DMS114 treated with DMSO at 0.1 percent for 48 hours (cell line): ENCODE data around the gene ESRP2.

Experiments
- DNase-seq: peaks from one replicate; lab custom pipeline; 2025; ENCODE audit not compliant: unreplicated experiment; lab: John Stamatoyannopoulos, UW

Gene ESRP2

GRCh38 chr16:68223072-68223471 lies 12.9 kb downstream of the ESRP2 start:
- DNase-seq: no peak

GRCh38 chr16:68219725-68220351 lies 16.1 kb downstream of the ESRP2 start:
- no peak for DNase-seq

- no peak for DNase-seq
These were observed 18.4 kb downstream of the ESRP2 start for GRCh38 chr16:68217506-68217905.

GRCh38 chr16:68216240-68216639 lies 19.7 kb downstream of the ESRP2 start:
- no peak for DNase-seq

- DNase-seq: no peak
These were observed 20.6 kb downstream of the ESRP2 start for GRCh38 chr16:68215302-68215701.

GRCh38 chr16:68214726-68215125 lies 21.2 kb downstream of the ESRP2 start:
- DNase-seq: no peak

GRCh38 chr16:68206245-68206644 lies 29.7 kb downstream of the ESRP2 start:
- DNase-seq: no peak

- no peak for DNase-seq
These were observed 33.8 kb downstream of the ESRP2 start for GRCh38 chr16:68202091-68202519.

GRCh38 chr16:68200088-68200783 lies 35.7 kb downstream of the ESRP2 start:
- DNase-seq: no peak

- no peak for DNase-seq
These were observed 38.7 kb downstream of the ESRP2 start for GRCh38 chr16:68197250-68197649.

- no peak for DNase-seq
These were observed 41.7 kb downstream of the ESRP2 start for GRCh38 chr16:68194251-68194650.

- no peak for DNase-seq
These were observed 45.0 kb downstream of the ESRP2 start for GRCh38 chr16:68190736-68191510.

- DNase-seq: no peak
These were observed 45.8 kb downstream of the ESRP2 start for GRCh38 chr16:68190081-68190480.

- DNase-seq: no peak
These were observed 47.8 kb downstream of the ESRP2 start for GRCh38 chr16:68188170-68188569.

- no peak for DNase-seq
These were observed 48.4 kb downstream of the ESRP2 start for GRCh38 chr16:68187505-68187904.

GRCh38 chr16:68186877-68187276 lies 49.0 kb downstream of the ESRP2 start:
- no peak for DNase-seq

GRCh38 chr16:68183046-68183445 lies 52.9 kb downstream of the ESRP2 start:
- no peak for DNase-seq

- no peak for DNase-seq
These were observed 56.1 kb downstream of the ESRP2 start for GRCh38 chr16:68179855-68180254.

- DNase-seq: no peak
These were observed 56.6 kb downstream of the ESRP2 start for GRCh38 chr16:68179196-68179795.
